A673 (cell line): Measurements from ENCODE around the gene TTC39B.

Source experiments
- CTCF ChIP-seq: fragments of 300-800, 200-600 bp; sonication (generic); conservative IDR thresholded peaks from 2 replicates; pipeline ENCODE4 v1.5.1; 2017; ENCODE audit warnings: low read depth, mild to moderate bottlenecking, antibody characterized with exemption, low read length, moderate library complexity, mixed read lengths
- EZH2 ChIP-seq: fragments of 200-600 bp; sonication (generic); IDR thresholded peaks from 2 replicates; pipeline ENCODE4 v1.6.1; 2017; ENCODE audit warnings: borderline replicate concordance, low read depth, mild to moderate bottlenecking, mixed read lengths, antibody characterized with exemption, low read length; ENCODE audit not compliant: poor library complexity, severe bottlenecking

- no peak for TF ChIP-seq CTCF
- no peak for TF ChIP-seq EZH2
These were observed 173.5 kb downstream of the TTC39B start for GRCh38 chr9:15133488-15133887.
